ENCODE measurements around the gene EDEM3.
"Not testable (repeated sequence)": the region's sequence is repeated elsewhere in the genome, so short reads cannot be mapped to it uniquely, and the experiment has no call there.

Gene EDEM3

GRCh38 chr1:184768467-184768866, 13.8 kb upstream of the EDEM3 start:
- DNase-seq (ENCODE audit: low spot score) = no peak

GRCh38 chr1:184767591-184767990, 12.9 kb upstream of the EDEM3 start:
- DNase-seq (ENCODE audit: low spot score) = no peak

GRCh38 chr1:184764483-184764882, 9.8 kb upstream of the EDEM3 start:
- DNase-seq (ENCODE audit: low spot score) = no peak

GRCh38 chr1:184763520-184763919, 8.9 kb upstream of the EDEM3 start:
- not testable (repeated sequence) for DNase-seq (ENCODE audit: low spot score)

GRCh38 chr1:184761969-184762485, 7.4 kb upstream of the EDEM3 start:
- no peak for DNase-seq (ENCODE audit: low spot score)

- DNase-seq (ENCODE audit: low spot score) = no peak
These were observed 5.0 kb upstream of the EDEM3 start for GRCh38 chr1:184759651-184760050.

GRCh38 chr1:184759112-184759511, 4.5 kb upstream of the EDEM3 start:
- DNase-seq (ENCODE audit: low spot score) = no peak

GRCh38 chr1:184757891-184758290, 3.2 kb upstream of the EDEM3 start:
- DNase-seq (ENCODE audit: low spot score) = no peak

- no peak for DNase-seq (ENCODE audit: low spot score)
These were observed 2.7 kb upstream of the EDEM3 start for GRCh38 chr1:184757406-184757805.

- peak; percentile 60 for DNase-seq (ENCODE audit: low spot score)
These were observed 788 bp upstream of the EDEM3 start for GRCh38 chr1:184755226-184756065.

- DNase-seq (ENCODE audit: low spot score) = peak; percentile 56
These were observed 816 bp downstream of the EDEM3 start for GRCh38 chr1:184753608-184754475.

GRCh38 chr1:184753117-184753516, 1.5 kb downstream of the EDEM3 start:
- peak; percentile 7 for DNase-seq (ENCODE audit: low spot score)

GRCh38 chr1:184752656-184753055, 2.0 kb downstream of the EDEM3 start:
- DNase-seq (ENCODE audit: low spot score) = peak; percentile 7

- DNase-seq (ENCODE audit: low spot score) = no peak
These were observed 5.9 kb downstream of the EDEM3 start for GRCh38 chr1:184748740-184749139.

GRCh38 chr1:184747089-184747955, 7.3 kb downstream of the EDEM3 start:
- DNase-seq (ENCODE audit: low spot score) = no peak

- DNase-seq (ENCODE audit: low spot score) = no peak
These were observed 8.6 kb downstream of the EDEM3 start for GRCh38 chr1:184745929-184746638.

GRCh38 chr1:184745110-184745509, 9.5 kb downstream of the EDEM3 start:
- DNase-seq (ENCODE audit: low spot score) = no peak

- no peak for DNase-seq (ENCODE audit: low spot score)
These were observed 11.4 kb downstream of the EDEM3 start for GRCh38 chr1:184743062-184743756.

GRCh38 chr1:184740344-184740743, 14.3 kb downstream of the EDEM3 start:
- no peak for DNase-seq (ENCODE audit: low spot score)

GRCh38 chr1:184739796-184740195, 14.9 kb downstream of the EDEM3 start:
- no peak for DNase-seq (ENCODE audit: low spot score)

GRCh38 chr1:184739070-184739469, 15.6 kb downstream of the EDEM3 start:
- DNase-seq (ENCODE audit: low spot score) = no peak
